GM12878 (cell line): Measurements from ENCODE around the gene KCND2. TPM values are rescaled to one million over a fixed set of nuclear protein-coding genes. Genes with fewer than 3 reads are reported as not detected.

Experiments used
- ASH2L ChIP-seq: fragments of 300-600, 200-600 bp; sonication (generic); IDR thresholded peaks from 2 replicates; pipeline ENCODE4 v1.6.1; 2017; ENCODE audit warnings: low read depth, mild to moderate bottlenecking, borderline replicate concordance
- BMI1 ChIP-seq: fragments of 450-650 bp; IDR thresholded peaks from 2 replicates; pipeline ENCODE4 v1.6.1; 2016; ENCODE audit warnings: mild to moderate bottlenecking, moderate library complexity, borderline replicate concordance
- BRCA1 ChIP-seq: IDR thresholded peaks from 2 replicates; pipeline ENCODE4 v1.6.1; 2011; ENCODE audit warnings: low read depth, low read length, improper control_type of control experiment
- CBX3 ChIP-seq: fragments of 200-600 bp; sonication (generic); IDR thresholded peaks from 2 replicates; pipeline ENCODE4 v1.6.1; 2016; ENCODE audit warnings: low read depth, borderline replicate concordance
- CHD2 ChIP-seq: IDR thresholded peaks from 2 replicates; pipeline ENCODE4 v1.6.1; 2011; ENCODE audit warnings: low read depth, low read length, improper control_type of control experiment, borderline replicate concordance
- ESRRA ChIP-seq: IDR thresholded peaks from 2 replicates; pipeline ENCODE4 v1.6.1; 2012; ENCODE audit warnings: mild to moderate bottlenecking, low read length, improper control_type of control experiment
- EZH2 ChIP-seq: IDR thresholded peaks from 2 replicates; pipeline ENCODE4 v1.6.1; 2012; ENCODE audit warnings: low read depth, mild to moderate bottlenecking, control low read depth, inconsistent platforms, low read length, borderline replicate concordance; ENCODE audit not compliant: control insufficient read depth
- HDGF ChIP-seq: fragments of 450-650 bp; IDR thresholded peaks from 2 replicates; pipeline ENCODE4 v1.6.1; 2016; ENCODE audit warnings: antibody characterized with exemption
- IKZF1 ChIP-seq: fragments of 450-650 bp; conservative IDR thresholded peaks from 2 replicates; pipeline ENCODE4 v1.6.1; 2017; ENCODE audit warnings: antibody characterized with exemption, mild to moderate bottlenecking
- IRF3 ChIP-seq: fragments of 450-650 bp; IDR thresholded peaks from 2 replicates; pipeline ENCODE4 v1.6.1; 2014; ENCODE audit warnings: mild to moderate bottlenecking
- MEF2B ChIP-seq: fragments of 450-650 bp; IDR thresholded peaks from 2 replicates; pipeline ENCODE4 v1.6.1; 2018; ENCODE audit warnings: mild to moderate bottlenecking, moderate library complexity; ENCODE audit not compliant: partially characterized antibody, poor library complexity, severe bottlenecking
- NFXL1 ChIP-seq: fragments of 450-650 bp; IDR thresholded peaks from 2 replicates; pipeline ENCODE4 v1.6.1; 2017; ENCODE audit warnings: antibody characterized with exemption, mild to moderate bottlenecking, borderline replicate concordance
- NFYB ChIP-seq: IDR thresholded peaks from 2 replicates; pipeline ENCODE4 v1.6.1; 2011; ENCODE audit warnings: low read depth, mild to moderate bottlenecking, low read length, improper control_type of control experiment, moderate library complexity; ENCODE audit not compliant: insufficient read depth
- NR2F1 ChIP-seq: fragments of 450-650 bp; conservative IDR thresholded peaks from 2 replicates; pipeline ENCODE4 v1.6.1; 2017; ENCODE audit warnings: mild to moderate bottlenecking
- PAX8 ChIP-seq: fragments of 450-650 bp; IDR thresholded peaks from 2 replicates; pipeline ENCODE4 v1.6.1; 2017; ENCODE audit warnings: mild to moderate bottlenecking, moderate library complexity
- POLR2AphosphoS5 ChIP-seq: IDR thresholded peaks from 2 replicates; pipeline ENCODE4 v1.6.1; 2011; ENCODE audit warnings: mild to moderate bottlenecking, low read length, inconsistent platforms
- RAD51 ChIP-seq: fragments of 450-650 bp; IDR thresholded peaks from 2 replicates; pipeline ENCODE4 v1.6.1; 2016; ENCODE audit warnings: moderate library complexity, mild to moderate bottlenecking, inconsistent platforms
- RB1 ChIP-seq: fragments of 450-650 bp; formaldehyde crosslinking; IDR thresholded peaks from 2 replicates; pipeline ENCODE4 v1.6.1; 2017; ENCODE audit warnings: mild to moderate bottlenecking, borderline replicate concordance
- RUNX3 ChIP-seq: IDR thresholded peaks from 2 replicates; pipeline ENCODE4 v1.6.1; 2012; ENCODE audit warnings: low read length, inconsistent platforms
- SMAD1 ChIP-seq: fragments of 450-650 bp; IDR thresholded peaks from 2 replicates; pipeline ENCODE4 v1.6.1; 2018; ENCODE audit warnings: mild to moderate bottlenecking, low read depth; ENCODE audit not compliant: partially characterized antibody
- SPI1 ChIP-seq: IDR thresholded peaks from 2 replicates; pipeline ENCODE4 v1.6.1; 2011; ENCODE audit warnings: low read depth, mild to moderate bottlenecking, low read length, moderate library complexity, borderline replicate concordance; ENCODE audit not compliant: insufficient read depth
- TAF1 ChIP-seq: IDR thresholded peaks from 2 replicates; pipeline ENCODE4 v1.6.1; 2011; ENCODE audit warnings: mild to moderate bottlenecking, low read depth, low read length, borderline replicate concordance
- TARDBP ChIP-seq: IDR thresholded peaks from 2 replicates; pipeline ENCODE4 v1.6.1; 2016; ENCODE audit warnings: borderline replicate concordance
- TBL1XR1 ChIP-seq: IDR thresholded peaks from 2 replicates; pipeline ENCODE4 v1.6.1; 2012; ENCODE audit warnings: low read depth, low read length, improper control_type of control experiment
- ZNF24 ChIP-seq: fragments of 450-650 bp; IDR thresholded peaks from 2 replicates; pipeline ENCODE4 v1.6.1; 2017; ENCODE audit warnings: antibody characterized with exemption, mild to moderate bottlenecking
- polyA plus RNA-seq, 11 experiments: library from polyadenylated mRNA; depleted of rRNA in 4 of 11; unstranded in 6 of 11; stranded (reverse) in 5 of 11; fragments of >200 nt; fragmentation: Nextera tagmentation in 4 of 11; fragmentation: Illumina TruSeq in 1 of 11; extraction: Ambion mirVana in 4 of 11; extraction: Trizol in 1 of 11; gene quantifications; 1 replicate in 1 of 11; 2 replicates in 10 of 11; pipeline versions ENCODE4 v1.2.1 to v1.2.3, GENCODE V29; 2011 to 2016; ENCODE audit warnings: inconsistent platforms in 2 of 11, missing spikeins in 2 of 11, low read depth in 1 of 11
- total RNA-seq, 4 experiments: library from RNA; depleted of rRNA in 3 of 4; stranded (reverse); fragments of >200 nt in 3 of 4; fragmentation: Illumina TruSeq in 1 of 4; extraction: Trizol in 1 of 4; gene quantifications; 2 replicates each; pipeline versions ENCODE4 v1.2.1 to v1.2.3, GENCODE V29; 2013 to 2021
- TF ChIP-seq, protein P1 (sequence below): fragments of 450-650 bp; formaldehyde crosslinking; IDR thresholded peaks from 2 replicates; pipeline ENCODE4 v1.4.0; 2020; ENCODE audit warnings: mild to moderate bottlenecking, moderate library complexity
- TF ChIP-seq, protein P2 (sequence below): IDR thresholded peaks from 2 replicates; pipeline ENCODE4 v1.6.1; 2012; ENCODE audit warnings: low read depth, low read length, improper control_type of control experiment

The KCND2 gene
- total and polyA plus RNA-seq, 10 of the 15 experiments (the other 5 are each of a cell fraction or from before 2014, with no cell fraction given) = 3.6 to 22.3 (median 6.3) TPM

DNA sequence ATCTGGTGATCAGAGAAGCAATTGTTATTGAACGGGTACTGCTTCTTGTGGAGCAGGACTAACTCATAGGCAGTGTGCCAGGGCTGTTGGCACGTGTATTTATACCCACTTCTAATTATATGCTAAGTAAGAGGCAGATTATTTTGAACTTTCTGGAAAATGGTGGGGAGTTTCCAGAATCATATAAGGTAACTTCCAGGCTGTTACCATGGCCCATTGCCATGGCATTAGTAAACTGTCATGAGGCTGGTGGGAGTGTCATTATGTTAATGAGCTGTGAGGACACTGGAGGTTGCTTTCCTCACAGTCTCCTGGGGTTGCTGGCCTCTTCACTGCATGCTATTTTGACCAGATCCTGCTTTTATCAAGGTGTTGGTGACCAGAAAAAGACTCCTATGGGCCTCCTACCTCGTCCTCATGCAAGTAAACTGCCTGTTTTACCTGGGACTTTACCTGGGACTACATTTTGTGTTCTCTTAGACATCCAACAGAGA lies 122.6 kb downstream of the KCND2 start (continued):
- TF ChIP-seq, protein P1, sequence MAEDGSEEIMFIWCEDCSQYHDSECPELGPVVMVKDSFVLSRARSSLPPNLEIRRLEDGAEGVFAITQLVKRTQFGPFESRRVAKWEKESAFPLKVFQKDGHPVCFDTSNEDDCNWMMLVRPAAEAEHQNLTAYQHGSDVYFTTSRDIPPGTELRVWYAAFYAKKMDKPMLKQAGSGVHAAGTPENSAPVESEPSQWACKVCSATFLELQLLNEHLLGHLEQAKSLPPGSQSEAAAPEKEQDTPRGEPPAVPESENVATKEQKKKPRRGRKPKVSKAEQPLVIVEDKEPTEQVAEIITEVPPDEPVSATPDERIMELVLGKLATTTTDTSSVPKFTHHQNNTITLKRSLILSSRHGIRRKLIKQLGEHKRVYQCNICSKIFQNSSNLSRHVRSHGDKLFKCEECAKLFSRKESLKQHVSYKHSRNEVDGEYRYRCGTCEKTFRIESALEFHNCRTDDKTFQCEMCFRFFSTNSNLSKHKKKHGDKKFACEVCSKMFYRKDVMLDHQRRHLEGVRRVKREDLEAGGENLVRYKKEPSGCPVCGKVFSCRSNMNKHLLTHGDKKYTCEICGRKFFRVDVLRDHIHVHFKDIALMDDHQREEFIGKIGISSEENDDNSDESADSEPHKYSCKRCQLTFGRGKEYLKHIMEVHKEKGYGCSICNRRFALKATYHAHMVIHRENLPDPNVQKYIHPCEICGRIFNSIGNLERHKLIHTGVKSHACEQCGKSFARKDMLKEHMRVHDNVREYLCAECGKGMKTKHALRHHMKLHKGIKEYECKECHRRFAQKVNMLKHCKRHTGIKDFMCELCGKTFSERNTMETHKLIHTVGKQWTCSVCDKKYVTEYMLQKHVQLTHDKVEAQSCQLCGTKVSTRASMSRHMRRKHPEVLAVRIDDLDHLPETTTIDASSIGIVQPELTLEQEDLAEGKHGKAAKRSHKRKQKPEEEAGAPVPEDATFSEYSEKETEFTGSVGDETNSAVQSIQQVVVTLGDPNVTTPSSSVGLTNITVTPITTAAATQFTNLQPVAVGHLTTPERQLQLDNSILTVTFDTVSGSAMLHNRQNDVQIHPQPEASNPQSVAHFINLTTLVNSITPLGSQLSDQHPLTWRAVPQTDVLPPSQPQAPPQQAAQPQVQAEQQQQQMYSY = no peak
- no peak for TF ChIP-seq ESRRA
- TF ChIP-seq, protein P2, sequence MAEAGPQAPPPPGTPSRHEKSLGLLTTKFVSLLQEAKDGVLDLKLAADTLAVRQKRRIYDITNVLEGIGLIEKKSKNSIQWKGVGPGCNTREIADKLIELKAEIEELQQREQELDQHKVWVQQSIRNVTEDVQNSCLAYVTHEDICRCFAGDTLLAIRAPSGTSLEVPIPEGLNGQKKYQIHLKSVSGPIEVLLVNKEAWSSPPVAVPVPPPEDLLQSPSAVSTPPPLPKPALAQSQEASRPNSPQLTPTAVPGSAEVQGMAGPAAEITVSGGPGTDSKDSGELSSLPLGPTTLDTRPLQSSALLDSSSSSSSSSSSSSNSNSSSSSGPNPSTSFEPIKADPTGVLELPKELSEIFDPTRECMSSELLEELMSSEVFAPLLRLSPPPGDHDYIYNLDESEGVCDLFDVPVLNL = no peak
- no peak for TF ChIP-seq BRCA1
- TF ChIP-seq RB1 = no peak
- no peak for TF ChIP-seq HDGF
- TF ChIP-seq RAD51 = no peak
- TF ChIP-seq CBX3 = no peak
- TF ChIP-seq RUNX3 = peak; percentile 26
- TF ChIP-seq IKZF1 = 0 out of 2 replicates have a peak, but pooled peaks have one; percentile 29
- peak; percentile 96 for TF ChIP-seq BMI1
- no peak for TF ChIP-seq CHD2
- 0 out of 2 replicates have a peak, but pooled peaks have one; percentile 8 for TF ChIP-seq SPI1
- no peak for TF ChIP-seq ASH2L
- TF ChIP-seq NR2F1 = no peak
- no peak for TF ChIP-seq PAX8
- no peak for TF ChIP-seq IRF3
- TF ChIP-seq TBL1XR1 = no peak
- no peak for TF ChIP-seq TARDBP
- TF ChIP-seq EZH2 = no peak
- TF ChIP-seq NFXL1 = no peak
- peak; percentile 58; the same call in 1 of the 2 replicates for TF ChIP-seq TAF1
- no peak for TF ChIP-seq ZNF24
- TF ChIP-seq SMAD1 = peak; percentile 88
- TF ChIP-seq NFYB = no peak
- peak; percentile 89 for TF ChIP-seq POLR2AphosphoS5
- TF ChIP-seq MEF2B = peak; percentile 80
